ENCODE measurements around the gene BMPR2.
A peak's percentile ranks its signal among the peaks of the same experiment; 100 is the strongest.
"Not testable (repeated sequence)": the region's sequence is repeated elsewhere in the genome, so short reads cannot be mapped to it uniquely, and the experiment has no call there.

The BMPR2 gene

GRCh38 chr2:202535290-202535689 is 159.2 kb downstream of the BMPR2 start:
- not testable (repeated sequence) for DNase-seq (ENCODE audit: low read depth)

DNA sequence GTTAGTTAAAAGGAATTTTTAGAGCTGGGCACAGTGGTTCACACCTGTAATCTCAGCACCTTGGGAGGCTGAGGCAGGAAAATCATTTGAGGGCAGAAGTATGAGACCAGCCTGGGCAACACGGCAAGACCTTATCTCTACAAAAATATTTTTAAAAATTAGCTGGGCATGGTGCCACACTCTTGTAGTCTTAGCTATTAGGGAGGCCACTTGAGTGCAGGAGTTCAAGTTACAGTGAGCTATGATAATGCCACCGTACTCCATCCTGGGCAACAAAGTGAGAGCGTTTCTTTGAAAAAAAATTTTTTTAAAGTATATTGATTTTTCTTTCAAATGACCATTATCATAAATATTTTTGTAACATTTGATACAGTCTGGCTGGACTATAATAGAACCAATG is 165.0 kb downstream of the BMPR2 start:
- no peak for DNase-seq (ENCODE audit: low read depth)

DNA sequence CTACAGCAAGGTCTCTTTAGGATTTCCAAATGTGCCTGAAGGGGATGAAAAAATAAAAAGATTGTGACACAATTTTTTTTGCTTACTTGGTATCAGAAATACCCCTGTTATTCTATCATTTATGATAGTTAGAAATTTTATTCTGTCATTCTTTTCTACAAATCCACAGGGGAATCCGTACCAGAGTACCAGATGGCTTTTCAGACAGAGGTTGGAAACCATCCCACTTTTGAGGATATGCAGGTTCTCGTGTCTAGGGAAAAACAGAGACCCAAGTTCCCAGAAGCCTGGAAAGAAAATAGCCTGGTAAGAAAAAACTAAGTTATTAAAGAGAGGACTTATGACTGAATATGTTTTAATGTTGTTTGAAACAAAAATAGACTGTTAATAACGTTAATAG is 166.0 kb downstream of the BMPR2 start:
- no peak for DNase-seq (ENCODE audit: low read depth)

GRCh38 chr2:202545523-202545922 is 169.4 kb downstream of the BMPR2 start:
- no peak for DNase-seq (ENCODE audit: low read depth)

GRCh38 chr2:202545931-202546330 is 169.8 kb downstream of the BMPR2 start:
- DNase-seq (ENCODE audit: low read depth) = no peak

DNA sequence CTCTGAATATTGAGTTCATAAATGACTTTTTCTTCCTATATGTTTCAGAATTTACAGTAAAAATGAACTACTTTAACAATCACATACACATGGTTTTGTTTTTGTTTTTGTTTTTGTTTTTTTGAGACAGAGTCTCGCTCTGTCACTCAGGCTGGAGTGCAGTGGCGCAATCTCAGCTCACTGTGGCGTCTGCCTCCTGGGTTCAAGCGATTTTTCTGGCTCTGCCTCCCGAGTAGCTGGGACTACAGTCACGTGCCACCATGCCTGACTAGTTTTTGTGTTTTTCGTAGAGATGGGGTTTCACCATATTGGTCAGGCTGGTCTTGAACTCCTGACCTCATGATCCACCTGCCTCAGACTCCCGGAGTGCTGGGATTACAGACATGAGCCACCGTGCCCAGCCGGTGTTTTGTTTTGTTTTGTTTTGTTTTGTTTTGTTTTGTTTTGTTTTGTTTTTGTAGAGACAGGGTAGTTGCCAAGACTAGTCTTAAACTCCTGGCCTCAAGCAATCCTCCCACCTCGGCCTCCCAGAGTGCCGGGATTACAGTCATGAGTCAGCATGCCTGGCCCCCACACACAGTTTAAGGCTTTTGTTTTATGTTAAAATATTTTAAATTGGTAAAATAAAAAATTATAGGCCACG is 170.5 kb downstream of the BMPR2 start:
- not testable (repeated sequence) for DNase-seq (ENCODE audit: low read depth)

DNA sequence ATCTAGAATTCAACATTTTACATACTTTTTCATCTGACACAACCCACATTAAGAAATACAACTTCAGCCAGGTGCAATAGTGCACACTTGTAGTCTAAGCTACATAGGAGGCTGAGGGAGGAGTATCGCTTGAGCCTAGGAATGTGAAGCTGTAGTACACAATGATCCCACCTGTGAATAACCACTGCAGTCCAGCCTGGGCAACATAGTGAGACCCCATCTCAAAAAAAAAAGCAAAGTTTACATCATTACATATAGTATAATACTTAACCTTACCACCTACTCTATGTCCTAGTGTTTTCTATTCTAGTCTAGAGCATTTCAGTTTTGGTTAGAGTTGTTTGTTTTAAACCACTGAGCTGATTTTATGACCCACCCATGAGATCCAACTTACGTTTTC is 172.1 kb downstream of the BMPR2 start:
- DNase-seq (ENCODE audit: low read depth) = no peak

GRCh38 chr2:202551000-202551399 is 174.9 kb downstream of the BMPR2 start:
- not testable (repeated sequence) for DNase-seq (ENCODE audit: low read depth)

DNA sequence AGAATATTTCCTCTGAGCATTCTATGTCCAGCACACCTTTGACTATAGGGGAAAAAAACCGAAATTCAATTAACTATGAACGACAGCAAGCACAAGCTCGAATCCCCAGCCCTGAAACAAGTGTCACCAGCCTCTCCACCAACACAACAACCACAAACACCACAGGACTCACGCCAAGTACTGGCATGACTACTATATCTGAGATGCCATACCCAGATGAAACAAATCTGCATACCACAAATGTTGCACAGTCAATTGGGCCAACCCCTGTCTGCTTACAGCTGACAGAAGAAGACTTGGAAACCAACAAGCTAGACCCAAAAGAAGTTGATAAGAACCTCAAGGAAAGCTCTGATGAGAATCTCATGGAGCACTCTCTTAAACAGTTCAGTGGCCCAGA is 179.2 kb downstream of the BMPR2 start:
- DNase-seq (ENCODE audit: low read depth) = no peak

GRCh38 chr2:202560200-202560599 is 184.1 kb downstream of the BMPR2 start:
- no peak for DNase-seq (ENCODE audit: low read depth)

- DNase-seq (ENCODE audit: low read depth) = no peak
Observed at GRCh38 chr2:202564226-202564625, 188.1 kb downstream of the BMPR2 start.

DNA sequence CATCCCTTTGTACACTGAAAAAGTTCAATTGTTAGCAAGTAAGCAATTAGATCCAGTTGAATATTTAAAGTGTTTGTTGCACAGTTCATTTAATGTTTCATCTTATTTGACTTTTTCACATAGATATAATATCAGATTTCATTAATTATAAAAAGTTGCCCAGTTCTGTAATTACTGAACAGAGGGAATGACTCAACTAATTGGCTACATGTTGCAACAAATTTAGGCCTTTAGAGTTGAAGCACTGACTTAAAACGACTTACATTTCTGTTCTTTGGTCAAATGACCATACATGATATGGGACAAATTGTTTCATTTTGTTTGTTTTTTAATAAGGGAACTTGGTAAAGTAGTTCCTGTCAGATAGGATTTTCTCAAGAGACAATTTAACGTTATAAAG is 190.2 kb downstream of the BMPR2 start:
- no peak for DNase-seq (ENCODE audit: low read depth)

- DNase-seq (ENCODE audit: low read depth) = no peak
Observed at GRCh38 chr2:202574541-202574940, 198.4 kb downstream of the BMPR2 start.

DNA sequence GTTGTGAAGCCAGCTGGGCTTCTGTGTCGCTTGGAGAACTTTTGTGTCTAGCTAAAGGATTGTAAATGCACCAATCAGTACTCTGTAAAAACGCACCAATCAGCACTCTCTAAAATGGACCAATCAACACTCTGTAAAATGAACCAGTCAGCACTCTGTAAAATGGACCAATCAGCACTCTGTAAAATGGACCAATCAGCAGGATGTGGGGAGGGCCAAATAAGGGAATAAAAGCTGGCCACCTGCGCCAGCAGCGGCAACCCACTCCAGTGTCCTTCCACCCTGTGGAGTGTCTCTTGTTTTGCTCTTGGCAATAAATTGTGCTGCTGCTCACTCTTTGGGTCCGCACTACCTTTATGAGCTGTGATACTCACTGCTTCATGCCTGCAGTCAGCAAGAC is 199.1 kb downstream of the BMPR2 start:
- DNase-seq (ENCODE audit: low read depth) = not testable (repeated sequence)

- DNase-seq (ENCODE audit: low read depth) = no peak
Observed at GRCh38 chr2:202577250-202578183, 201.4 kb downstream of the BMPR2 start.

DNA sequence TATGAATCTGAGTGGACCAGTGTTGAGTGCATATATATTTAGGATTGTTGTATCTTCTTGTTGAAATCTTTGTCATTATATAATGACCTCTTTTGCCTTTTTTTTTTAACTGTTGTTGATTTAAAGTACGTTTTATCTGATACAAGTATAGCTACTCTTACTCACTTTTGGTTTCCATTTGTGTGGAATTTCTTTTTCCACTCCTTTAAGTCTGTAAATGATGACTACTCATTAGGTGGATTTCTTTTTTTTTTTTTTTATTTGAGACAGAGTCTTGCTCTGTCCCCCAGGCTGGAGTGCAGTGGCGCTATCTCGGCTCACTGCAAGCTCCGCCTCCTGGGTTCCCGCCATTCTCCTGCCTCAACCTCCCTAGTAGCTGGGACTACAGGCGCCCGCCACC is 206.7 kb downstream of the BMPR2 start:
- not testable (repeated sequence) for DNase-seq (ENCODE audit: low read depth)

- DNase-seq (ENCODE audit: low read depth) = no peak
Observed at GRCh38 chr2:202583709-202584219, 207.6 kb downstream of the BMPR2 start.

DNA sequence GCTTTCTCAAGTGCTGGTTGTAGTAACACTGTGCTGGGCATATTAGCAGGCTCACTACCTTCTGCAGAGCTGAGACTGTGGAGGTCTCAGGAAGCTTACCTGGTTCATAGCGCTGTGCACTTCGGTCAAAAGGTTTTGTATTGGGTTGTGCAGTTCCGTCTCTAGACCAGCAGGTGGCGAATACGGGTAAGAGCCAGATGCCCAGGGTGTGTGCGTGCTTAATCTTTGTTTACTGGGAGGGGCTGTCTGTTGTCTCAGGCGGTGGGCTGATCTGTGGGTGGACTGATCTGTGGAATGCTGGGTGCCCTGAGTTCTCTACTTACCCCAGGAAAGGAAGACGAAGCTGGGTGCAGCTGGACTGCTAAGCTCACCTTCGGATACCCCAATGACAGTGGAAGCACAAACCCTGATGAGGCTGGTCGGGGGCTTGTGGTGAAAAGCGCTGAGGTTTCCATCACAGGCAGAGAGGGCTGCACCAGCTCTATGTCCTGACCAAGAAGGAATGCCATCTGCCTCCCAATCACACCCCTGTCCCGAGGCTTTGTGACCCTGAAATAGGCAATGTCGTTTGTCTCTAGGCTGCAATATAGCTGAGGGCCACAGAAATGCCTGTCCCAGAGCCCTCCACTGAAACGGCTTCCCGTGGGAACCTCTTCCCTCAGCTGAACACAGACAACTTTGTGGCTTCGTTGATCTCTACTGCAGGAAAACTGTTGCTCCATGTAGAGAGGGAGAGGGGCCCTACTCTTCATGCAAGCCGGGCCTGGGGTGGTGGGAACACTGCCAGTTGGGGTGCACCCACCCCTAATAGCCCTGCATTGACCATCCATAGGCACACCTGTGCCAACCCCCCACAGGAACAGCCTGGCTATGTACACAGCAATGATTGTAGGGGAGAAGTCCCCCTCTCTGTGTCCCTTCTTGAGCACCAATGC is 212.8 kb downstream of the BMPR2 start:
- DNase-seq (ENCODE audit: low read depth) = peak; percentile 12

GRCh38 chr2:202589582-202589949 is 213.4 kb downstream of the BMPR2 start:
- no peak for DNase-seq (ENCODE audit: low read depth)

DNA sequence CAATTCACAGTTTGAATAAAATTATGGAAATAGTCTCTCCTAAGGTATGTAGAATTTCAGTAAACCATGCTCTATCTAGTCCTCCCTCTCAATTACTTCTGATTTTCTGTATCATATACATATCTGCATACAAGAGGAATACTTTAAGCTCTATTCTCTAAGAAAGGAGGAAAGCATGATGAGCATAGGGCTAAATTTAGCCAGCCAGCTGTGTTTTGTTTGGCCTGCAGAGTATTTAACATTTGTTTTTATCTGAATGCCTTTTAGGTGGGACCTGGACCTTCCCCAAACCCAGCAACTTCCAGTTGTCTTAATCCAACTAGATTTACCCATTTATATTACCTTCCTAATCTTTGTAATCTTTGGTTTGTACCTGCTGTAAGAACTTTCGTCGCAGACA is 216.4 kb downstream of the BMPR2 start:
- DNase-seq (ENCODE audit: low read depth) = no peak

GRCh38 chr2:202599105-202599504 is 223.0 kb downstream of the BMPR2 start:
- no peak for DNase-seq (ENCODE audit: low read depth)

GRCh38 chr2:202599911-202600310 is 223.8 kb downstream of the BMPR2 start:
- no peak for DNase-seq (ENCODE audit: low read depth)

Measured in GM04503 (cell line).